ENCODE results near the gene LRRC61.

Gene LRRC61

DNA sequence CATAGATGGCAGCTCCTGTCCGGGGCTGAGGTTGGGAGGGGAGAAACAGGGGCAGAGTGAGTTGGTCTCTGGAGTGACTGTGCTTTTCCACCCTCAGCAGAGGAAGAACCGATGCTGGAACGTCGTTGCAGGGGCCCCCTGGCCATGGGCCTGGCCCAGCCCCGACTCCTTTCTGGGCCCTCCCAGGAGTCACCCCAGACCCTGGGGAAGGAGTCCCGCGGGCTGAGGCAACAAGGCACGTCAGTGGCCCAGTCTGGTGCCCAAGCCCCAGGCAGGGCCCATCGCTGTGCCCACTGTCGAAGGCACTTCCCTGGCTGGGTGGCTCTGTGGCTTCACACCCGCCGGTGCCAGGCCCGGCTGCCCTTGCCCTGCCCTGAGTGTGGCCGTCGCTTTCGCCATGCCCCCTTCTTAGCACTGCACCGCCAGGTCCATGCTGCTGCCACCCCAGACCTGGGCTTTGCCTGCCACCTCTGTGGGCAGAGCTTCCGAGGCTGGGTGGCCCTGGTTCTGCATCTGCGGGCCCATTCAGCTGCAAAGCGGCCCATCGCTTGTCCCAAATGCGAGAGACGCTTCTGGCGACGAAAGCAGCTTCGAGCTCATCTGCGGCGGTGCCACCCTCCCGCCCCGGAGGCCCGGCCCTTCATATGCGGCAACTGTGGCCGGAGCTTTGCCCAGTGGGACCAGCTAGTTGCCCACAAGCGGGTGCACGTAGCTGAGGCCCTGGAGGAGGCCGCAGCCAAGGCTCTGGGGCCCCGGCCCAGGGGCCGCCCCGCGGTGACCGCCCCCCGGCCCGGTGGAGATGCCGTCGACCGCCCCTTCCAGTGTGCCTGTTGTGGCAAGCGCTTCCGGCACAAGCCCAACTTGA is 48.2 kb downstream of the LRRC61 start:
- no peak for DNase-seq (ENCODE audit: low read depth)

DNA sequence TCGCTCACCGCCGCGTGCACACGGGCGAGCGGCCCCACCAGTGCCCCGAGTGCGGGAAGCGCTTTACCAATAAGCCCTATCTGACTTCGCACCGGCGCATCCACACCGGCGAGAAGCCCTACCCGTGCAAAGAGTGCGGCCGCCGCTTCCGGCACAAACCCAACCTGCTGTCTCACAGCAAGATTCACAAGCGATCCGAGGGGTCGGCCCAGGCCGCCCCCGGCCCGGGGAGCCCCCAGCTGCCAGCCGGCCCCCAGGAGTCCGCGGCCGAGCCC is 48.8 kb downstream of the LRRC61 start:
- DNase-seq (ENCODE audit: low read depth), result no peak

DNA sequence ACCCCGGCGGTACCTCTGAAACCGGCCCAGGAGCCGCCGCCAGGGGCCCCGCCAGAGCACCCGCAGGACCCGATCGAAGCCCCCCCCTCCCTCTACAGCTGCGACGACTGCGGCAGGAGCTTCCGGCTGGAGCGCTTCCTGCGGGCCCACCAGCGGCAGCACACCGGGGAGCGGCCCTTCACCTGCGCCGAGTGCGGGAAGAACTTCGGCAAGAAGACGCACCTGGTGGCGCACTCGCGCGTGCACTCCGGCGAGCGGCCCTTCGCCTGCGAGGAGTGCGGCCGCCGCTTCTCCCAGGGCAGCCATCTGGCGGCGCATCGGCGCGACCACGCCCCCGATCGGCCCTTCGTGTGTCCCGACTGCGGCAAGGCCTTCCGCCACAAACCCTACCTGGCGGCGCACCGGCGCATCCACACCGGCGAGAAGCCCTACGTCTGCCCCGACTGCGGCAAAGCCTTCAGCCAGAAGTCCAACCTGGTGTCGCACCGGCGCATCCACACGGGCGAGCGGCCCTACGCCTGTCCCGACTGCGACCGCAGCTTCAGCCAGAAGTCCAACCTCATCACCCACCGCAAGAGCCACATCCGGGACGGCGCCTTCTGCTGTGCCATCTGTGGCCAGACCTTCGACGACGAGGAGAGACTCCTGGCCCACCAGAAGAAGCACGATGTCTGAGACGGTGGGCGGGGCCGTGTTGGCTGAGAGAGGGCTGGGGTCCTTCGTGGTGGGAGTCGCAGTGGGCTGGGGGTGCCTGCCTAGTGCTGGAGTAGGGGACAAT is 49.3 kb downstream of the LRRC61 start:
- no peak for DNase-seq (ENCODE audit: low read depth)

DNA sequence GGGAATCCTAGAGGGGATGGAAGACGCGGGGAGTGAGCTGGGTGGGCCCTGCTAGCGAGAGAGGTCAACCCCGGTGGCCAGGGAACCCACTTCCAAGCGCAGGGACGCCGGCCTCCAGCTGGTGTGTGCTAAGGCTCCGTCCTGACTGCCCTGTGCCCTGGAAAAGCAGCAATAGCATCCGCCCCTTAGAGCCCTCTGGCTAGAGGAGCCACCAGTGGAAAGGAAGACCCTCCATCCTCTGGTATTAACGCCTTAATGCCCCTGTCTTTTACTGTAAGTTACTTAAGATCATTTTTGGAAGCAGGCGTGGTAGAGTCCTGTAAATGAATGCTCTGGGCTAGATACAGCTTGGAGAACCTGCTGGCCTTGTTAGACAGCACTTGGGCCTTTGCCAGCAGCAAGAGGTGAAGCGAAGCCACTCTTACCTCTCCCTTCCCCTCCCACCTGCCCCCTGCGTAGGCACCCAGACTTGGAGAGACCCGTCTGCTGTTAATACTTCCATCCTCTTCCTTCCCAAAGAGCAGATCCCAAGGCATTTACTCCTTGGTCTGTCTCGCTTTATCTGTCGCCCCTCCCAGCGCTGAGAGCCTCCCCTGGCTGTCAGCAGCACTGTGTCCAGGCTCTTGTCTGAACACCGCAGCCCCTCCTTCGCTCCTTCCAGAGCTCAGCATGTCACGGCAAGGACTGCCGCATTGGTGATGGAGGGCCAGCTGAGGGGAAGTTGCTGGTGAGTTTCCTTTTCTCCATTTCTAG is 50.1 kb downstream of the LRRC61 start:
- no peak for DNase-seq (ENCODE audit: low read depth)

DNA sequence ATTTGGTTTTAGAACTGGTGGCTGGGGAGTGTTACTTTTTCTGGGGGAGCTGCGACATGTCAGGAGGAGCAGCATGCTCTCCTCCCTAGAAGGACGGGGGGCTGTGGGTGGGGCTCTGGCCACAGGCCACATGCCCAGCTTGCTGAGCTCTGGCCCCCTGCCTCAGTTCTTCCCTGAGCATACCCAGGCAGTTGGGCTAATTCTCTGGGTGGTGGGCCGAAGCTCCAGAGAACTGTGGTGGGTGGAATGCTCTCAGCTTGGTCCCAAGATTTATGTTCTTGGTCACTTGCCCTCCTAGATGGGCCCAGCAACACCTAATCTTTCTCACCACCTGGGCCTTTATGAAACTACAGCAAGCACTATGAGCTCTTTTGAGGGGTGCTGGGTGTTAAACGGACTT is 50.9 kb downstream of the LRRC61 start:
- DNase-seq (ENCODE audit: low read depth), result no peak

DNA sequence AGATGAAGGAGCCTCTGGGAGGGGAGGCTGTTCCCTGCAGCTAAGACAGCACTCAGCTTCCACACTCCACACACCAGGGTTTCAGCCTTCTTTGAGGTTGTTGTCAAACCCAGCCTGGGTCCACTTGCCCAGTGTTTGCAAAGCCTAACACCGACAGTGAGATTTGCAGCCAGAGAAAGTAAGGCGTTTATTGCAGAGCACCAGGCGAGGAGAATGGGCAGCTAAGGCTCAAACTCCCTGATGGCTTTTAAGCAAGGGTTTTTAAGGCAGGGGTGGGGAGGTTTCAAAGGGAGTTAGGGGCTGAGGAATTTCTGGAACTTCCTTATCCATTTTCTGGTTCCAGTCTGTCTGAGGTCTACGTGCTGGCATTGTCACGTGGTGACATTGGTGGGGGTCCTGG is 51.3 kb downstream of the LRRC61 start:
- no peak for DNase-seq (ENCODE audit: low read depth)

DNA sequence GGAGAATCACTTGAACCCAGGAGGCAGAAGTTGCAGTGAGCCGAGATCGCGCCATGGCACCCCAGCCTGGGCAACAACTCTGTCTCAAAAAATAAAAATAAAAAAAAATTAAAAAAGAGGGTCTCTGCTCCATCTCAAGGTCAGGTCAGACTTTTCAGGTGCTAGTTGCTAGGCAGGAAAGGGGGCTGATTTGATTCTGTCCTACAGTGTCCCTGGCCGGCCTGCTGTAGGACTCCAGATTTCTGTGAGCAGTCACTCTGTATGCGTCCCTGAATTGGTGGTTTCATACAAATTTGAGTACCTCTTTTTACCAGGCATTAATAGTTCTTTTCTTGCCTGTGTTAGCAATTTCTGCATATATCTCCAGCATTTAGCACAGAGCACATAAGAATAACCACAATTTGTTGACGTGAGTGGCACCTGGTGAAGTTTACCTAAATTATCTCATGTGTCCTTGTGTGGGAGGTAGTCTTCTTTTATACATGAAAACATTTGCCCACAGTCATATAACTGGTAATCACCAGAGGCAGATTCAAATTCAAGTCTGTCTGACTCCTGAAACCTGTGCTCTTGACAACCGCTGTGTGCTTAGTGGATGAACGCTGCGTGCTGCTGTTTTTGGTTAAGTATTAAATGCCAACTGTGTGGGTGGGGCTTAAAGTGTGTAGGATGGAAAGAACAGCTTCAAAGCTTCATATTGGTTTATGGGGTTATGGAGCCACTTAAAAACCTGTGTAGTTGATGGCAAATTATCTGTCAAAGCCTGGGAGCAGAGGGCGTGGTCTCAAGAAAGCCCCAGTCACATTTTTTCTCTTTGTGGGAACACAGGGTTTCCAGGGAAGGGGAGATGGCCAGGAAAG is 52.7 kb downstream of the LRRC61 start:
- DNase-seq (ENCODE audit: low read depth), result no peak

DNA sequence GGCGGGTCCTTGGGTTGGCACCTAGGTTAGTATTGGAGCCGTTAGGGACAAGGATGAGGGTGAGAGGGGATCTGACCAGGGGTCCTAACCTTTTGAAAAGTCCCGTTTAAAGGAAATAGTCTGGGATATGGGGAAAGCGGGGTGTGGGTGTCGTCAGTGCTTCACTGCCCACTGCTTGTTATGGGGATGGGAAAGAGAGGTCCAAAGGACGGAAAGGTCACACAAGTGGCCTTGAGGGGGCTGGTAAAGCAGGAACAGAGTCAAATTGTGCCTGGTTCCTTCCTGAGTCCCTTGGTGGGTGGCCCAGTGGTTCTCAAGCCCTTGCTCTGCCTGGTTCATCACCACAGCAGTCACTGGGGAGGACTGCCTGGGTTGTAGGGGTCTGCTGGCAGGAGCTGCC is 53.4 kb downstream of the LRRC61 start:
- DNase-seq (ENCODE audit: low read depth), result no peak

DNA sequence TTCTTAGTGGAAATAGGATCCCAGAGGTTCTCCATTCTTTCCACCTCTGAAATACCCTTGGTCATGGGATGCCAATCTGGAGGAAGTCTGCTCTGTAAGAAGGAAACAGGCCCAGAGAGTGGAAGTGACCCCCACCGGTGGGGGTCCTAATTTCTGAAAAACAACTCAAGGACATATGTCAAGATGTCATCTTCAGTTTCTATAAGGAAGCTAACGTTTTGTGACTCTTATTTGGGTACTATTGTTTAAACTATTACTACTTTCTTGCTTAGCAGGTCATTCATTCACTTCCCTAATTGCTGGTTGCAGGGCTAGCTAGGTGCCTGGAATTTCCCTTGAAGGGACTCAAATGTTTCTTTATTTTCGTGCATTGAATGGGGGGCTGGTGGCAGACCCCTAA is 54.0 kb downstream of the LRRC61 start:
- DNase-seq (ENCODE audit: low read depth), result no peak

DNA sequence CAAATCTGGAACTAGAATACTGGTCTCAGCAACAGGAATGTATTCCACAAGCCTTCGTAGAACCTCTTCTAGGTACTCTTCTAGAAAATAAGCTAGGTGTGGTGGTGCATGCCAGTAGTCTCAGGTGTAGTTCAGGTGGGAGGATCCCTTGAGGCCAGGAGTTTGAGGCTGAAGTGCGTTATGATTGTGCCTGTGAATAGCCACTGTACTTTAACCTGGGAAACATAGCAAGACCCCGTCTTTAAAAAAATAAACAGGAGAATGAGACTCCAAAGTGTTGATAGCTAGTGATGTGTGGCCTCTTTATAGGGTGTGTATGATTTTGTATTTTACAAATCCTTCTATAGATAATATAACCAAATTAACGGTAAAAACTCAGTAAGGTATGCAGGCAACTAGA is 54.5 kb downstream of the LRRC61 start:
- DNase-seq (ENCODE audit: low read depth), result no peak

DNA sequence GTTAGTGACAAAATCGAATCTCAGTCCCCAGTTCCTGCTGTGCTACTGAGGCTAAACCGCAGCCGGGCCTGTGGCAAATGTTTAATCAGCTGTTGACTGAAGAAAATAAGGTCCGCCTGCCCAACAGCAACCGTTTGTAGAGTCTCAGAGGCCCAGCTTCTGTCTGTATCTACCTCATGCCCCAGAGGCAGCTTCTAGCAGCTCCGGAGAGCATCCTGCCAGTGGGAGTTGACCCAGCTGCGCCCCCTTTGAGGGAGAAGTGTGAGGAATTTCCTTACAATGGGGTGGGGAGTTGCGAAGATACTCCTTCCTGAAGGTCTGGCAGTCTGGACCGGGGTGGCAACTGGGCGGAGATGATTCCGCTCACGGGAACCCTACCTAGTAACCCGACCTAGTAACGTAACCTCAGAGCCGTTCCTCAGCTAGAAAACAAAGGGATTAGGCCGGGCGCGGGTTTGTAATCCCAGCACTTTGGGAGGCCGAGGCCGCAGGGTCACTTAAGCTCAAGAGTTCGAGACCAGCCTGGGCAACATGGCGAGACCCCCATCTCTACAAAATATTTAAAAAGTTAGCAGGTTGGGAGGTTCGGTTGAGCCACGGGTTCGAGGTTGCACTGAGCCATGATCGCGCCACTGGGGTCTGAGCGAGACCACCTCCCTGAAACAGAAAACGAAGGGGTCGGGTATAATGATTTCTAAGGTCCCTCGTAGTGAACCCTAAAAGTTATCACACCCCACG is 55.1 kb downstream of the LRRC61 start:
- DNase-seq (ENCODE audit: low read depth), result no peak

DNA sequence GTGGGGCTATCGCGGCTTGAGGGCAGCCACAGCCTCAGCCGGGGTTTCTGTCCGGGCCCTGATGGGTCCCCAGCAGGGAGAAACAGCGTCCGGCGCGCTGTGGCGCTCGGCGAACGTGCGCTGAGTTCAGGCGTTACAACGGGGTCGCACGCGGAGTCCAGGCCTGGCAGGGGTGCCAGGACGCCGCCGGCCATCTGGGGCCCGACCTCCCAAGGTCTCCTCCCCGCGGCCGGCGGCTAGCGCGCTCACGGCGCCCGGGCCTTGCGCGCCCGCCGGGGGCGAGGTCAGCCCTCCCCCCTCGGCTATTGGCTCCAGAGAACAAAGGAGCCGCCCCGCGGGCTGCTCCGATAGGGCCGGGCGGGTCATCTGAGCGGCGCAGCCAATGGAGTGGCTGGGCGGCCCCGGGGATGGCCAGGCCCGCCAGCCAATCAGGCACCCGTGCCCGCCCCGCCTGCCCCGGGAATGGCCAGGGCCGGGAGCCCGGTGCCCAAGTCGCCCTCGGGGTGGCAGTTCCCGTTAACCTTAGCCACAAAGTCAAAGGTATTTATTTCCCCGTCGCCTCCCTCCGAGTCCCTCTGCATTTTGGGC is 55.8 kb downstream of the LRRC61 start, which contains the start of gene ZNF775:
TSS of gene ZNF775 (plus strand) at position 478 of the 588 bp plus-strand sequence. CDS start 9,141 bp downstream, outside the sequence.
- DNase-seq (ENCODE audit: low read depth), result peak; percentile 87

DNA sequence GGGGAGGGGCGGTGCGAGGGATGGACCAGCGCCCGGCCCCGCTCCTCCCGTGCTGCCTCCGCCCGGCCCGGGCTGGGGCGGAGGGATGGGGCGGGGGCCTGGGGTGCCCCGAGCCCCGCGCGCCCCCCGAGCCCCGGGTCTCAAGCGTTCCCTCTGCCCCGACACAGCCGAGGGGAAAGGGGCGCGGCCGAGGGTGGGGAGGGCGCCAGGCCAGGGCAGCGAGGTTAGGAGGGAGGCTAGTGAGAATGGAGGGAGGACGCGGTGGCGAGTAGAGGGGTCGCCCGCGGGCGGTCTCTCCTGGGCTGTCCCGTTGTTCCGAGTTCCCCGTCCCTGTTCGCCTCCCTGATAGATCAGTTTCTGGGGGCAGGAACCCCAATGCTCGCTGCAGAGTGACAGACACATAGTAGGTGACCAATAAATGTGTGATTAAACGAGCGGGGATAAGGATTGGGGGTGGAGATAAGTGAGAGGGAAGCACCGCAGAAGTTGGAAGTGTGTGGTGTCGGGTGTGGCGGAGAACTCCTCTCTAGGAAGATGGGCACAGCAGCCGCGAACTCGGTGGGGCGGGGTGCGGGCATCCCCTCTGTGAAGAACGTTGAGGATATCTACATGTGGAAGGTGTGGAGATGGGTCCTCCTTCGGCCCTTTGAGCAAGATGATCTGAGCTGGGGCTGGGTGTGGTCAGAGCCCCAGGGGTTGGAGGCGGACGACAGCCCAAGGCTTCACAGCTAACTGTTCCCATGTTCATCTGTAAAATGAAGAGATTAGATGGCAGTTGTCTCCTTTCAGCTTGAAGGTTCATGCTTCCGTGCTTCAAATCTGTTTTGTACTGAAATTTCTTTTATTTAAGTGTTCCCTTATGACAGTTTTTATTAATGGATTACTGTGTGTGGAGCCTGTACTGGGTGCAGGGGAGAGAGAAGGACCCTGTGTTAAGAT is 56.6 kb downstream of the LRRC61 start:
- no peak for DNase-seq (ENCODE audit: low read depth)

DNA sequence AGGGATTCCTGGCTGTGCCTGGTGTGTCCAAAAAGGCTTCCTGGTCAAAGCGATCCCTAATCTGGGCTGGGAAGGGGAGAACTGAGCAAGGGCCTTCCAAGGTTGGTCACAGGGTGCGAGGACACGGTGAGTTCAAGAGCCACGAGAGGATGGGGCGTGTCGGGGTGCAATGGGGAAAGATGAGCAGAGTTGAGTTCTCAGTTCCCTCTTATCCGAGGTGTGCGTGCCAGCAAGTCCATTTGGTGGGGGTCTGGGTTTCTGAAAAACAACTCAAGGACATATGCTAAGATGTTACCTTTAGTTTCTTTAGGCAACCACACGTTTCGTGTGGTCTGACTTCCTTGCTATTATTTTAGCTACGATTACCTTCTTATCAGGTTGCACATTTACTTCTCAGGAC is 57.3 kb downstream of the LRRC61 start:
- DNase-seq (ENCODE audit: low read depth), result no peak

DNA sequence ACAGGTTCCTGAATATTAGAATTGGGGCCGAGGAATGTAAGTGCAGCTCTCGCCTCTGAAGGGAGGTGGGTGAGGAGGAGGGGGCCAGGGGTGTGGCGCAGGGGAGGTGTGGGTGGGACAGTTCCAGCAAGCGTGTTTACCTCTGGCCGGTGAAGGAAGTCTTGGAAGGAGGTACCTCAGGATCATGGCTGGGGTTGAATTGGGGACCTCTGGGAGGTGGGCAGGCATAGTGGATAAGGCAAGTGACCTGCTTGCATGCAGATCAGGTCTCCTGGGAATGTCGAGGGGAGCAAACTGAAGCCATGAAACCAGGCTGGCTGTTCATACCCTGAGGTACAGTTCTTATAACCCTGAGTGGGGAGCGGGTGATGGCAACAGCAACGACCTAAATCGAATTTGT is 57.9 kb downstream of the LRRC61 start:
- no peak for DNase-seq (ENCODE audit: low read depth)

DNA sequence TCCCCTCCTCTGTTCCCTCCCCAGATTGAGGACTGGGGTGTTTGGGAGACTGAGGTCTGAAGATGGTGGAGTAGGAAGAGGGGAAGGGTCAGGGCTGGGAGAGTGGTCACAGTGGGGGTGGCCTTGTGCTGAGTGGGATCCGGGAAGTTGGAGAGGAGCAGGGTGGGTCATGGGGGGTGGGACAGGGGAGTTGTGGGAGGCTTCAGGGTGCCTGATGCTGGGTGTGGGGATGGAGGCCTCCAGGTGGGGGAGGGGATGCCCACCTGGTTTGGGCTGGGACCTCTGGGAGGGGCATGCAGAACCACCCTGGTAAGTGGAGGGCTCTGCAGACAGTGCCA is 58.6 kb downstream of the LRRC61 start:
- no peak for DNase-seq (ENCODE audit: low read depth)

DNA sequence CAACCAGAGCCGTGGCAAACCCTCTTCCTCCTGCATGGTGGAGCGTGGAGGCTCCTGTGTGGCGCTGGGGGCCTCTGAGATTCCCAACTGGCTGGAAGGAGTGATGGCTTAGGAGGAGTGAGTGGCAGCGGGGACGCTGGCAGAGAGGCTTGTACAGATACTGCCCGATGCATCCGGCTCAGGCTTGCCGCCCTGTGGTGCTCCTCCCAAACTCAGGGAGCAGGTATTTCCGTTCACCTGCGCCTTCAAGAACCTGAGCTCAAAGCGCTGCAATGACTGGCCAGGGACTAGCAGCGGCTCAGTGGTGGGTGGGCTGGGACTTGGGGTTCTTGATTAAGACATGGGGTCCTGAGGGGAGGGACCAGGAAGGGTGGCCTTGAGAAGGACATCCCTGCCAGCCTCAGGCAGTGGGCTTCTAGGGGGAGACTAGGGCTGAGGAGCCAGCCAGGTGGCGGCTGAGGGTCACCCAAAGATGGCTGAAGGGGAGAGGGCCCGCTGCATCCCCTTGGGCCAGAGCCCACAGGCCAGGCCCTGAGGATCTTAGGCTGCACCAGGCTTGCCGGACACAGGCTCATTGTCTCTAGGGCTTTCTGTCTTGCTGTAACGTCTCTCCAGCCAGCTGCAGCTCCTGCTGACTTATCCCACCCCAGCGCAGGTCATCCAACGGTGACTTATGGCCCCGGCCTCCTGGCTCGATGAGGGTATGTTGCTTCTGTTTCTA is 59.1 kb downstream of the LRRC61 start:
- no peak for DNase-seq (ENCODE audit: low read depth)

DNA sequence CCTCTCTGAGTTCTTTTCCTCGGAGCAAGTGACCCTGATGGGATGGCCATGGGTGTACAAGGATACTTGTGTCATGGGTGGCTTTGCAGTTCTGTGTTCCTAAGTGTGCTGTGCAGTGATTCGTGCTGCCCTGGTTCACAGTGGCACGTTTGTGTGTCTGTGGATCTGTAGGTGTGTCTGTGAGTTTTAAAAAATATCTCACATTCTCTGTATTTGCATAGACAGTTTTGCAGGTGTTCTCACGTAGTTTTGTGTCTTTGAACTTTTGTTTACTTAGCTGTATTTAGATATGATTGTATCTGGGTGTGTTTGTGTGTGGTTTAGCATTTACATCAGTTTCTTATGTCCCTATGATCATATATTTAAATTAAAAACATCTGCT is 59.7 kb downstream of the LRRC61 start:
- DNase-seq (ENCODE audit: low read depth), result no peak
